Glomerular visceral epithelial cell (primary cell): ENCODE results near the gene NDUFS6.
"Not testable (repeated sequence)": the region's sequence is repeated elsewhere in the genome, so short reads cannot be mapped to it uniquely, and the experiment has no call there.

Experiments
- DNase-seq: peaks from one replicate; pipeline ENCODE4 v3.0.0-alpha.2; 2016; ENCODE audit errors: extremely low spot score

Gene NDUFS6

GRCh38 chr5:1834022-1834551 is 32.9 kb downstream of the NDUFS6 start:
- DNase-seq: no peak

- no peak for DNase-seq
Measured at GRCh38 chr5:1834721-1835429, 33.7 kb downstream of the NDUFS6 start.

- DNase-seq: no peak
Measured at GRCh38 chr5:1835431-1835830, 34.2 kb downstream of the NDUFS6 start.

GRCh38 chr5:1836176-1836890 is 35.1 kb downstream of the NDUFS6 start:
- no peak for DNase-seq

- DNase-seq: no peak
Measured at GRCh38 chr5:1836891-1837880, 36.0 kb downstream of the NDUFS6 start.

GRCh38 chr5:1838013-1838412 is 36.8 kb downstream of the NDUFS6 start:
- DNase-seq: no peak

- DNase-seq: no peak
Measured at GRCh38 chr5:1840071-1840547, 38.9 kb downstream of the NDUFS6 start.

GRCh38 chr5:1840741-1841521 is 39.7 kb downstream of the NDUFS6 start:
- DNase-seq: no peak

- no peak for DNase-seq
Measured at GRCh38 chr5:1842004-1842819, 41.0 kb downstream of the NDUFS6 start.

- not testable (repeated sequence) for DNase-seq
Measured at GRCh38 chr5:1843761-1844160, 42.6 kb downstream of the NDUFS6 start.

GRCh38 chr5:1844708-1845436 is 43.7 kb downstream of the NDUFS6 start:
- DNase-seq: no peak

GRCh38 chr5:1845696-1846095 is 44.5 kb downstream of the NDUFS6 start:
- DNase-seq: no peak

- no peak for DNase-seq
Measured at GRCh38 chr5:1846583-1846982, 45.4 kb downstream of the NDUFS6 start.

GRCh38 chr5:1847056-1847455 is 45.8 kb downstream of the NDUFS6 start:
- no peak for DNase-seq

- DNase-seq: no peak
Measured at GRCh38 chr5:1847611-1848010, 46.4 kb downstream of the NDUFS6 start.

- no peak for DNase-seq
Measured at GRCh38 chr5:1850324-1851154, 49.3 kb downstream of the NDUFS6 start.

- no peak for DNase-seq
Measured at GRCh38 chr5:1851290-1851934, 50.2 kb downstream of the NDUFS6 start.

- DNase-seq: no peak
Measured at GRCh38 chr5:1852324-1852947, 51.2 kb downstream of the NDUFS6 start.
